ENCODE results near the gene HAO2. TPM values are rescaled to one million over a fixed set of nuclear protein-coding genes. Genes with fewer than 3 reads are reported as not detected.

HAO2 gene
- total and polyA plus RNA-seq, 2 experiments from 2014 or later: not detected

- TF ChIP-seq REST (IDR thresholded peaks at IDR 0.05; ENCODE audit: unreplicated experiment): no peak
- no peak for TF ChIP-seq STAT1 (IDR thresholded peaks at IDR 0.05; ENCODE audit: unreplicated experiment)
- TF ChIP-seq ETS1 (IDR thresholded peaks at IDR 0.05): no peak
- no peak for TF ChIP-seq CTCF (conservative IDR thresholded peaks at IDR 0.05; ENCODE audit: low read depth in 2 of 2)
- no peak for TF ChIP-seq CREB1 (CRISPR knock-in tag; IDR thresholded peaks at IDR 0.05; ENCODE audit: low read depth)
- TF ChIP-seq JUNB (IDR thresholded peaks at IDR 0.05; ENCODE audit: unreplicated experiment): no peak
- no peak for TF ChIP-seq ZNF331 (CRISPR knock-in tag; IDR thresholded peaks at IDR 0.05; ENCODE audit: low read depth)
- TF ChIP-seq POLR2AphosphoS5 (IDR thresholded peaks at IDR 0.05; ENCODE audit: low read depth): no peak
- TF ChIP-seq ZNF114 (CRISPR knock-in tag; IDR thresholded peaks at IDR 0.05): no peak
- TF ChIP-seq NANOG (IDR thresholded peaks at IDR 0.05; ENCODE audit: borderline replicate concordance): no peak
- no peak for TF ChIP-seq EZH2 (IDR thresholded peaks at IDR 0.05; ENCODE audit: low read depth, unreplicated experiment)
- no peak for TF ChIP-seq EZH2phosphoT487 (IDR thresholded peaks at IDR 0.05; ENCODE audit: unreplicated experiment)
Measured at GRCh38 chr1:119440721-119441307, 72.2 kb downstream of the HAO2 start (continued).

- H3K4me3 Mint-ChIP-seq: no peak overlapping the region
- DNase-seq (ENCODE audit: low spot score): no peak
- no peaks in the 10 kb centered on the region for H3K9me3 Mint-ChIP-seq
- H3F3A ChIP-seq (replicated peaks; ENCODE audit: low read depth): no peaks in the 10 kb centered on the region
- TF ChIP-seq STAT1 (IDR thresholded peaks at IDR 0.05; ENCODE audit: unreplicated experiment) (no peak), ZNF114 (CRISPR knock-in tag; IDR thresholded peaks at IDR 0.05) (no peak), EZH2 (IDR thresholded peaks at IDR 0.05; ENCODE audit: low read depth, unreplicated experiment) (no peak), POLR2AphosphoS5 (IDR thresholded peaks at IDR 0.05; ENCODE audit: low read depth) (no peak), ETS1 (IDR thresholded peaks at IDR 0.05) (no peak), ZNF331 (CRISPR knock-in tag; IDR thresholded peaks at IDR 0.05; ENCODE audit: low read depth) (no peak), JUNB (IDR thresholded peaks at IDR 0.05; ENCODE audit: unreplicated experiment) (no peak), NANOG (IDR thresholded peaks at IDR 0.05; ENCODE audit: borderline replicate concordance) (no peak), CTCF (conservative IDR thresholded peaks at IDR 0.05; ENCODE audit: low read depth in 2 of 2) (no peak), REST (IDR thresholded peaks at IDR 0.05; ENCODE audit: unreplicated experiment) (no peak), CREB1 (CRISPR knock-in tag; IDR thresholded peaks at IDR 0.05; ENCODE audit: low read depth) (no peak)
- no peak overlapping the region for H3K27ac ChIP-seq (ENCODE audit: low read depth)
- no peaks in the 10 kb centered on the region for H3K27me3 ChIP-seq (ENCODE audit: insufficient read depth)
- H3K4me1 Mint-ChIP-seq: no peaks in the 10 kb centered on the region
- no peaks in the 10 kb centered on the region for H4K20me1 ChIP-seq (replicated peaks; ENCODE audit: insufficient read depth)
- H3K27me3 Mint-ChIP-seq (ENCODE audit: insufficient read depth, low read depth, poor library complexity): no peaks in the 10 kb centered on the region
- H3K79me2 ChIP-seq (replicated peaks; ENCODE audit: insufficient read depth): no peaks in the 10 kb centered on the region
- H3K9me2 ChIP-seq (ENCODE audit: insufficient read depth): no peaks in the 10 kb centered on the region
- no peak overlapping the region for H3K27ac Mint-ChIP-seq
- no peaks in the 10 kb centered on the region for H3K36me3 ChIP-seq (ENCODE audit: insufficient read depth)
- ATAC-seq: no peak
- H3K36me3 Mint-ChIP-seq (ENCODE audit: low read depth): no peaks in the 10 kb centered on the region
- no peak overlapping the region for H3K4me2 ChIP-seq
- no peaks in the 10 kb centered on the region for H3K4me1 ChIP-seq (ENCODE audit: insufficient read depth)
- no peak overlapping the region for H3K4me3 ChIP-seq
- no peak overlapping the region for H2AFZ ChIP-seq
Measured at GRCh38 chr1:119442756-119443155, 74.2 kb downstream of the HAO2 start.
